ENCODE results near the gene USP8.
"Not testable (repeated sequence)": the region's sequence is repeated elsewhere in the genome, so short reads cannot be mapped to it uniquely, and the experiment has no call there.

Gene USP8

GRCh38 chr15:50440932-50441331, 16.7 kb downstream of the USP8 start:
- no peak for DNase-seq (ENCODE audit: low spot score)

DNA sequence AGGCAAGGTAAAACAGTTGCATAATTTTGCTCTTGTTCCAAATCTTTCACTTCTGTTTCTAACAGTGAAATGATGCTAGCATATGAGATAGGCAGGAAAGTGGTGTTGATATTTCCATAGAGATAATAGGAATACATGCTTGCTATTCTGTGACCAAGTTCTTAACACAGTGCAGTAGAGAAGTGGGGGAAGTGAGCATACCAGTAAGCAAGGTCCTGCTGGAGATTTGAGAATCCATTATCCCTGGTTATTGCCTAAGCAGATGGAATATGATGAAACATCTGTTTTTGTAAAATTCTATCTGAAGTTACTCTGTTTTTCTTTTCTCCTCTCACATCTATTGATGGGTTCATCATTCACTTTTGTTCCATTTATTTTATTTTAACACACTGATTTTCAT, 28.7 kb downstream of the USP8 start:
- DNase-seq (ENCODE audit: low spot score), result no peak

- no peak for DNase-seq (ENCODE audit: low spot score)
Measured at GRCh38 chr15:50458348-50459112, 34.3 kb downstream of the USP8 start.

- DNase-seq (ENCODE audit: low spot score), result no peak
Measured at GRCh38 chr15:50463423-50464358, 39.5 kb downstream of the USP8 start.

DNA sequence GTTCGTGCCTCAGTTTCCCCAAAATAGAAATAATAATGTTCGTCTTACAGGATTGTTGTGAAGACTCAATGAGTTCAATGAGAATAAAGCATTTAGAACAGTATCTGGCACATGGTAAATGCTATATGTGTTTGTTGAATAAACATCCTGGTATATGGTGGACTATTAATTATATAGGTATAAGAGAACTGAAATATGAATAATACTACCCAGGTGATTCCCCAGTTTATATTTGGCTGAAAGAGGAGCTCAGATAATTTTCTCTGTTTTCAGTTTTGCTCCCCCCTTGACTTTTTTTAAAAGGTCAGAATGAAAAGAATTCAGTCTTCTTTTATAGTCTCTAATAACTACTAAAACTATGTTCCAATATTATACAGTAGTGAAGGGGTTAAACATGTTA, 46.9 kb downstream of the USP8 start:
- no peak for DNase-seq (ENCODE audit: low spot score)

DNA sequence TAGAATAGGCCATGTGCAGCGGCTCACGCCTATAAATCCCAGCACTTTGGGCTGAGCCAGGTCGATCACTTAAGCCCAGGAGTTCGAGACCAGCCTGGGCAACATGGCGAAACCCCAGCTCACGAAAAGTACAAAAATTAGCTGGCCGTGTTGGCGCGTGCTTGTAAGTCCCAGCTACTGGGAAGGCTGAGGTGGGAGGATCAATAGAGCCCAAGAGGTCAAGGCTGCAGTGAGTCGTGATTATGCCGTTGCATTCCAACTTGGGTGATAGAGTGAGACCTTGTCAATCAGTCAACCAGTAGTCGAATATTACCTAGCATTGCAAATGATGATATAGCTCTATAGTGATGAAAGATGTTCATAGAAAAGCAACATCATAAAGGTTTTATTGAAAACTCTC, 51.9 kb downstream of the USP8 start:
- DNase-seq (ENCODE audit: low spot score), result no peak

- no peak for DNase-seq (ENCODE audit: low spot score)
Measured at GRCh38 chr15:50484781-50485180, 60.6 kb downstream of the USP8 start.

GRCh38 chr15:50485389-50485788, 61.2 kb downstream of the USP8 start:
- no peak for DNase-seq (ENCODE audit: low spot score)

DNA sequence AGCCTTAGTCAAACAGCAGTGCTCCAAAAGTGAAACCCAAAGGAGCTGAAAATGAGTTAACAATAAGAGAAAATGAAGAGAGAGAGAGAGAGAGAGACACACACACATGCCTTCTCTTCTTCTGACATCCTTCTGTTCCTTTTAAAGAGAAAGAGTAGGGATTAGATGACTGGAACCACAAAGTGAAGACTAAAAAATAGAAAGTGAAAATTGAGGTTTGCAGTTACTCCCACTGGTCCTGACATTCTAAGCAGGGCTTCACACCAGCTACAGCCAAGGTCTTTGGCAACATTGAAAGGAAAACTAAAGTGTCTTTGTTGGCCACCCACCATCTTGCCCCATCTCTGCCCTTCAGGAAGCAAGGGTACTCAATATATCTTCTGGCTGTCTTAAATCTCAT, 63.1 kb downstream of the USP8 start:
- no peak for DNase-seq (ENCODE audit: low spot score)

DNA sequence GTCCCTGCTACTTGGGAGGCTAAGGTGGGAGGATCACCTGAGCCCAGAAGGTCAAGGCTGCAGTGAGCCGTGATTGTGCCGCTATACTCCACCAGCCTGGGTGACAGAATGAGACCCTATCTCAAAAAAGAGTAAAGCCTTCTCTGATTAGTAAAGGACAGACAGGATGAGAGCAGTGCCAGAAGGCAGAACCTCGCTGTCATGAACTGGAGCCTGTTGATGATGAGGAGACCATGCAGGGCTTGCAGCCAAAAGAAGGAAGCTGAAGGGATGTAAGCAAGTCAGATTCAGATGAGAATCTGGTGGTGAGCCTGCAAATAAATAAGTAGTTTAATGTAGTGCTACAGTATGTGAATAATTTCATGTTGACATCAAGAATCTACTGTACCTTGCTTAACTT, 69.4 kb downstream of the USP8 start:
- no peak for DNase-seq (ENCODE audit: low spot score)

DNA sequence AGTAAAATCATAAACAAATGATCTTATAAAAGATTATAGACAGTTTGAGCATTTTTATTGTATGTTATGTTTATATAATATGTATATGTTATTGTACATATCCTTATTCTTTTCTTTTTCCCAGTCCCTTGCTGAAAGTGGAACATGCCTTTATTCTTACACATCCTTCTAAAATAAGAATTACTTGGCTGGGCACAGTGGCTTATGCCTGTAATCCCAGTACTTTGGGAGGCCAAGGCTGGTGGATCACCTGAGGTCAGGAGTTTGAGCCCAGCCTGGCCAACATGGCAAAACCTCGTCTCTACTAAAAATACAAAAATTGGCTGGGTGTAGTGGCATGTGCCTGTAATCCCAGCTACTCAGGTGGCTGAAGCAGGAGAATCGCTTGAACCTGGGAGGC, 70.3 kb downstream of the USP8 start:
- not testable (repeated sequence) for DNase-seq (ENCODE audit: low spot score)

GRCh38 chr15:50496692-50497091, 72.5 kb downstream of the USP8 start:
- DNase-seq (ENCODE audit: low spot score), result no peak

GRCh38 chr15:50500352-50500751, 76.1 kb downstream of the USP8 start:
- no peak for DNase-seq (ENCODE audit: low spot score)

DNA sequence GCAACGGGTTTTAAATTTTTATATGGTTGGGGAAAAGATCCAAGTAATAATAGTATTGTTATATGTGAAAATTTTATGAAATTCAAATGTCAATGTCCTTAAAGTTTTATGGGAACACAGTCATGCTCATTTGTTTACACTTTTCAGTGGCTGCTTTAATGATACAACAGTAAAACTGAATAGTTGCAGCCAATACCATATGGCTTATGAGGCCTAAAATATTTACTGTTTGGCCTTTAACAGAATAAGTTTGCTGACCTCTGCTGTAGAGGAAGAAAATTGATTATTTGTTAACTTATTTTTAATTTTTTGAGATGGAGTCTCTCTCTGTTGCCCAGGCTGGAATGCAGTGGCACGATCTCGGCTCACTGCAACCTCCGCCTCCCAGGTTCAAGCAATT, 77.6 kb downstream of the USP8 start:
- no peak for DNase-seq (ENCODE audit: low spot score)

- DNase-seq (ENCODE audit: low spot score), result no peak
Measured at GRCh38 chr15:50503144-50503543, 78.9 kb downstream of the USP8 start.

- not testable (repeated sequence) for DNase-seq (ENCODE audit: low spot score)
Measured at GRCh38 chr15:50505656-50506055, 81.5 kb downstream of the USP8 start.

GRCh38 chr15:50506121-50506520, 81.9 kb downstream of the USP8 start:
- no peak for DNase-seq (ENCODE audit: low spot score)

DNA sequence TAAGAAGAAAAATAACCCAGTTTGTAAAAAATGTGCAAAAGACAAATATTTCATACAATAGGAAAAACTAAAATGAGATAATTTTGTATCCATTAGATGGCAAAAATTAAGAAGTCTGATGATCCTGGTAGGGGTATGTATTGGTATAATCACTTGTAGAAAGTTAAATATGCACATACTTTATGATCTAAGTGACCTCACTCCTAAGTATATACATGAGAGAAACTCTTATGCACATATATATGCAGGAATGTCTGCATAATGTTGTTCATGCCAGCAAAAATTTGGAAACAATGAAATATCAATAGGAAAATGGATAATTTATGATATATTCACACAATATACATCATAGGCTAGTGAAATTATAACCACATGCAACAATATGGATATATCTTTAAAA, 88.8 kb downstream of the USP8 start:
- no peak for DNase-seq (ENCODE audit: low spot score)

GRCh38 chr15:50519740-50520425, 95.7 kb downstream of the USP8 start:
- no peak for DNase-seq (ENCODE audit: low spot score)

- DNase-seq (ENCODE audit: low spot score), result no peak
Measured at GRCh38 chr15:50523851-50524251, 99.6 kb downstream of the USP8 start.

DNA sequence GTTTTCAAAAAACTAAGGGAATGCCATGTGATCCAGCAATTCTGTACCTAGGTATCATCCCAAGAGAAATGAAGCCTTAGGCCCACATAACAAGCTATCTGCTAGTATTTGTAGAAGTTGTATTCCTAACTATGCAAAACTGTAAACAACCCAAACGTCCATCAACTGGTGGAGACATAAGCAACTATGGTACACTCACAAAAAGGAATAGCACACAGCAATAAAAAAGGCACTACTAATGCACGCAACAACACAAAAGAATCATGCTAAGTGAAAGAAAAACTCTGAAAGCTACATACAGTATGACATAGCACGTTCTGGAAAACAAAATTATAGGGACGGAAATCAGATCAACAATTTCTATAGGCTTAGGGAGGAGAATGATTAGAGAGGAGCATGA, 107.0 kb downstream of the USP8 start:
- no peak for DNase-seq (ENCODE audit: low spot score)

GRCh38 chr15:50531766-50532165, 107.6 kb downstream of the USP8 start:
- DNase-seq (ENCODE audit: low spot score), result no peak

DNA sequence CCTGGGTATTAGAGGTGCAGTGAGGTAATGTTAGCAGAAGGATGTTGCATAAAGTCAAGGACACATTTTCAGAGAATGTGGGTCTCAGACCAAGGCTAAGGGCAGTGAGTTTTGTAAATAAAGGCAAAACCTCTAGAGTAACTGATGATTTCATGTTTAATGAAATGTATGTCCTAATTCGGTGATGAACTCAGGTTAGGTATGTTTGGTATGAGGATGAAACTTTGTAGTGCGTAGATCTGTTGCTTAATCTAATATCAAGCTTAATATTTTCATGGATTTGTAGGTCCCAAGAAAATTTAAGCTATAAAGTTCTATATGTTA, 118.6 kb downstream of the USP8 start:
- DNase-seq (ENCODE audit: low spot score), result no peak

Measured in left forelimb (tissue), 1 donor.